ENCODE measurements around the gene AKAP1. TPM values are rescaled to one million over a fixed set of nuclear protein-coding genes. Genes with fewer than 3 reads are reported as not detected.

The AKAP1 gene
- total RNA-seq, 1 donor from 2014 or later: 21.5 TPM

- Mint-ChIP-seq H3K36me3 (ENCODE audit: low read depth) (no peaks in the 10 kb centered on the region), H3K9me3 (no peaks in the 10 kb centered on the region), H3K4me1 (peaks cover 18% of the 10 kb centered on the region), H3K27ac (ENCODE audit: unreplicated experiment) (no peak overlapping the region), H3K4me3 (no peak overlapping the region), H3K27me3 (ENCODE audit: low read depth) (no peaks in the 10 kb centered on the region)
- DNase-seq (ENCODE audit: low read depth, low spot score): no peak
- no peak for TF ChIP-seq CTCF (conservative IDR thresholded peaks at IDR 0.05)
Observed at GRCh38 chr17:57106836-57107497, 21.9 kb downstream of the AKAP1 start.

- Mint-ChIP-seq H3K36me3 (ENCODE audit: low read depth) (no peaks in the 10 kb centered on the region), H3K4me1 (peaks cover 18% of the 10 kb centered on the region), H3K4me3 (no peak overlapping the region), H3K27me3 (ENCODE audit: low read depth) (no peaks in the 10 kb centered on the region), H3K9me3 (no peaks in the 10 kb centered on the region), H3K27ac (ENCODE audit: unreplicated experiment) (no peak overlapping the region)
- no peak for TF ChIP-seq CTCF (conservative IDR thresholded peaks at IDR 0.05)
- DNase-seq (ENCODE audit: low read depth, low spot score): no peak
Observed at GRCh38 chr17:57107498-57108101, 22.6 kb downstream of the AKAP1 start.

- no peak for TF ChIP-seq CTCF (conservative IDR thresholded peaks at IDR 0.05)
Observed at GRCh38 chr17:57108671-57109392, 23.8 kb downstream of the AKAP1 start.

GRCh38 chr17:57109393-57110151, 24.5 kb downstream of the AKAP1 start:
- peaks cover 3% of the 10 kb centered on the region for H3K36me3 Mint-ChIP-seq (ENCODE audit: low read depth)
- no peaks in the 10 kb centered on the region for H3K9me3 Mint-ChIP-seq
- no peak overlapping the region for H3K4me3 Mint-ChIP-seq
- H3K27ac Mint-ChIP-seq (ENCODE audit: unreplicated experiment): no peak overlapping the region
- peak; percentile 37 for TF ChIP-seq CTCF (conservative IDR thresholded peaks at IDR 0.05)
- DNase-seq (ENCODE audit: low read depth, low spot score): no peak
- H3K27me3 Mint-ChIP-seq (ENCODE audit: low read depth): no peaks in the 10 kb centered on the region
- peaks cover 18% of the 10 kb centered on the region for H3K4me1 Mint-ChIP-seq

More at GRCh38 chr17:57108671-57109392, 23.8 kb downstream of the AKAP1 start:
- Mint-ChIP-seq H3K27me3 (ENCODE audit: low read depth) (no peaks in the 10 kb centered on the region), H3K36me3 (ENCODE audit: low read depth) (no peaks in the 10 kb centered on the region), H3K9me3 (no peaks in the 10 kb centered on the region), H3K4me1 (peaks cover 18% of the 10 kb centered on the region), H3K4me3 (no peak overlapping the region), H3K27ac (ENCODE audit: unreplicated experiment) (no peak overlapping the region)
- DNase-seq (ENCODE audit: low read depth, low spot score): no peak

- peaks cover 18% of the 10 kb centered on the region for H3K4me1 Mint-ChIP-seq
- no peak overlapping the region for H3K27ac Mint-ChIP-seq (ENCODE audit: unreplicated experiment)
- DNase-seq (ENCODE audit: low read depth, low spot score): no peak
- no peaks in the 10 kb centered on the region for H3K9me3 Mint-ChIP-seq
- no peak for TF ChIP-seq CTCF (conservative IDR thresholded peaks at IDR 0.05)
- no peak overlapping the region for H3K4me3 Mint-ChIP-seq
- peaks cover 3% of the 10 kb centered on the region for H3K36me3 Mint-ChIP-seq (ENCODE audit: low read depth)
- H3K27me3 Mint-ChIP-seq (ENCODE audit: low read depth): no peaks in the 10 kb centered on the region
Observed at GRCh38 chr17:57110152-57110542, 25.1 kb downstream of the AKAP1 start.

Data from neural crest cell (in vitro differentiated cells).